T-helper 1 cell treated with Interleukin-12 subunit alpha and Interleukin-12 subunit beta and Interleukin-4 antibody, amounts not matched to agents 30 μg/mL and 1 μg/mL, for 36 hours (primary cell): ENCODE measurements around the gene ENSA.

Source experiments
- H3K27ac Mint-ChIP-seq: one replicate; pipeline ENCODE4 v1.8.0; 2021; ENCODE audit warnings: mild to moderate bottlenecking, mixed read lengths
- H3K27me3 Mint-ChIP-seq: one replicate; pipeline ENCODE4 v1.8.0; 2021; ENCODE audit warnings: low read depth, mixed read lengths
- H3K36me3 Mint-ChIP-seq: one replicate; pipeline ENCODE4 v1.8.0; 2021; ENCODE audit warnings: low read depth, mixed read lengths
- H3K4me1 Mint-ChIP-seq: one replicate; pipeline ENCODE4 v1.8.0; 2021; ENCODE audit warnings: low read depth, mixed read lengths
- H3K4me3 Mint-ChIP-seq: one replicate; pipeline ENCODE4 v1.8.0; 2021; ENCODE audit warnings: mild to moderate bottlenecking, moderate library complexity, mixed read lengths
- H3K9me3 Mint-ChIP-seq: one replicate; pipeline ENCODE4 v1.8.0; 2021; ENCODE audit warnings: mixed read lengths

The ENSA gene

GRCh38 chr1:150572918-150573647 lies 56.3 kb downstream of the ENSA start:
- Mint-ChIP-seq H3K27ac (peak overlapping the region; percentile 91), H3K4me3 (peak overlapping the region; percentile 100), H3K4me1 (peaks cover 54% of the 10 kb centered on the region), H3K27me3 (no peaks in the 10 kb centered on the region), H3K9me3 (no peaks in the 10 kb centered on the region), H3K36me3 (peaks cover 85% of the 10 kb centered on the region)
